HepG2 (cell line): ENCODE results near the gene KRT4.

Experiments used
- FOSL2 ChIP-seq: sonication (generic); formaldehyde crosslinking; IDR thresholded peaks from 2 replicates; pipeline ENCODE4 v1.4.0; 2020; ENCODE audit warnings: missing genetic modification reagents
- SP2 ChIP-seq: sonication (generic); formaldehyde crosslinking; IDR thresholded peaks from 2 replicates; pipeline ENCODE4 v1.5.1; 2020; ENCODE audit warnings: mild to moderate bottlenecking, missing genetic modification reagents
- YY1 ChIP-seq: IDR thresholded peaks from 2 replicates; pipeline ENCODE4 v1.6.1; 2011; ENCODE audit warnings: low read length, low read depth, moderate library complexity, mild to moderate bottlenecking; ENCODE audit not compliant: insufficient read depth, insufficient replicate concordance
- ZFP90 ChIP-seq: sonication (generic); formaldehyde crosslinking; IDR thresholded peaks from 2 replicates; pipeline ENCODE4 v1.8.0; 2022; ENCODE audit warnings: missing genetic modification reagents, mild to moderate bottlenecking, inconsistent platforms, borderline replicate concordance
- ZKSCAN8 ChIP-seq: IDR thresholded peaks from 2 replicates; pipeline ENCODE4 v1.6.1; 2016; ENCODE audit warnings: borderline replicate concordance, missing genetic modification reagents, missing compliant biosample characterization
- TF ChIP-seq, protein P1 (sequence below): sonication (generic); formaldehyde crosslinking; IDR thresholded peaks from 2 replicates; pipeline ENCODE4 v1.4.0; 2020; ENCODE audit warnings: mild to moderate bottlenecking, missing genetic modification reagents

DNA sequence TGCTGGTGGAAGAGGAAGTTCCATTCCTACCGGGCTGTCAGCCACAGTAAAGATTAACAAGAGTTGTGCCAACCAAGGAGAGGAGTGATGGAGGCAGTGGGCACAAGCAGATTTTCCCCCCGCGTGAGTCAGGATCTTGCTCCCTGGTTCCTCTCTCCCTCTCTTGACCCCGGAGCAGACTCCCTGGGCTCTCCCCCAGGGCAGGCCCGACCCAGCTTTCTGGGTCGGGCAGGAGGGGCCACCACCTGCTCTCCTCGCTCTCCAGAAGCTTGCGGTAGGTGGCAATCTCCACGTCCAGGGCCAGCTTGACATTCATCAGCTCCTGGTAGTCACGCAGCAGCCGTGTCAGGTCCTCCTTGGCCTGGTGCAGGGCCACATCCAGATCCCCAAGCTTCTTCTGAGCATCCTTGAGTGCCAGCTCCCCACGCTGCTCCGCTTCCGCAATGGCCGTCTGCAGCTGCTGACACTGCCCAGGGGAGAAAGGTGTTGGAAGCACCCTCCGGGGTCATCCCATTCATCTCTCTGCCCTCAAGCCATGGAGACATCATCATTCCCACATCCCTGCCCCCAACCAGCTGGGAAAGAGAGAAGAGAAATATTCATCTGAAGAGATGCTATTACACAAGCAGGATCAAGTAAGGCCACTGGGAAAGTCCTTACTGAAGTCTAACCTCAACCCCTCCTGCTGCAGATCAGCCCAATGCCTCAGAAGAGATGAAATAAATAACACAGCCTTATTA, 9.0 kb upstream of the KRT4 start:
- TF ChIP-seq SP2 (CRISPR knock-in tag) (no peak), FOSL2 (CRISPR knock-in tag) (no peak), ZFP90 (CRISPR knock-in tag) (no peak), YY1 (no peak), ZKSCAN8 (CRISPR knock-in tag) (no peak)
- TF ChIP-seq, protein P1, sequence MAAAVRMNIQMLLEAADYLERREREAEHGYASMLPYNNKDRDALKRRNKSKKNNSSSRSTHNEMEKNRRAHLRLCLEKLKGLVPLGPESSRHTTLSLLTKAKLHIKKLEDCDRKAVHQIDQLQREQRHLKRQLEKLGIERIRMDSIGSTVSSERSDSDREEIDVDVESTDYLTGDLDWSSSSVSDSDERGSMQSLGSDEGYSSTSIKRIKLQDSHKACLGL = no peak
